DMS114 treated with DMSO at 0.1 percent for 48 hours (cell line): ENCODE measurements around the gene ADPRHL1.

Experiments used
- DNase-seq: peaks from one replicate; lab custom pipeline; 2025; ENCODE audit not compliant: unreplicated experiment; lab: John Stamatoyannopoulos, UW

The ADPRHL1 gene

GRCh38 chr13:113351514-113352026 is 101.7 kb downstream of the ADPRHL1 start:
- DNase-seq, result no peak

- no peak for DNase-seq
These were observed 102.4 kb downstream of the ADPRHL1 start for GRCh38 chr13:113350938-113351335.

- no peak for DNase-seq
These were observed 103.0 kb downstream of the ADPRHL1 start for GRCh38 chr13:113350065-113350937.
